Measurements from ENCODE around the gene HS1BP3. TPM values are rescaled to one million over a fixed set of nuclear protein-coding genes. Genes with fewer than 3 reads are reported as not detected.

Gene HS1BP3
- total RNA-seq, 1 experiment from 2014 or later: 19.6 TPM

DNA sequence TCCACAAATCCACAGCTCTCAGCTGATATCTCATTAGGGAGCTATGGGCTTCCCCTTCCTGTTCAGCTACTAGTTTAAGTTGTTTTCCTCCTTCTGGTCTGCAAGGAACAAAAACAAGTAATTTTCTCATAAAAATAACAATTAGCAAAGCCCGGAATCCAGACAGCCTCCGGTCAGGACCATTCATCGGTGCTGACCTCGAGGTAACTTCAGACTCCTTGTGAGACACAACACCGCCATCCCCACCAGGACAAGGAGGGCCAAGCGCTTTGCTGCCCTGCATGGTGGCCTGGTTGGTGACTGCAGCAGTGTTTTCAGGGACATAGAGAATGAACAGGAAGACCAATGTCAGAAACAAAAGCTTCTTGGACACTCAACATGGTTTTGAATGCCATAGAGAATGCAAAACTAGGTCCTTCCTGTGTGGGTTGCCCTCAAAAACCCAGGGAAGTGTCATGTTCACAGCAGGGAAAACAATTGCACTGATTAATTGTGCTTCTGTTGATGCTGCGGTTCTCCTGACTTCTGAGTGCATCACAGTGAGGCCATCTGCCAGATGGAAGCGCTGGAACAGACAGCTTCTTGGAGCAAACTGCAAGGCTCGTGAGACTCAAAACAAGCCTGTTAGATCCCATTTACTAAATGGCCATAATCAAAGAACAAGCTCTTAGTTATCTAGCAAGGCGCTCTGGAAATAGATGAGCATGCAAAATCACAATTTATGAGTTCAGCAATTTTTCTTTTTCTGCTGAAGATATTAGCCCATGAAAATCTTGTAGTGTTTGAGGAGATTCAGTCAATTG is 77.1 kb downstream of the HS1BP3 start:
- no peaks in the 10 kb centered on the region for H3K79me2 ChIP-seq (ENCODE audit: low read length)
- H3K9me2 ChIP-seq (replicated peaks; ENCODE audit: low read length): no peaks in the 10 kb centered on the region
- BruUV-seq (replicated peaks): no TSS peak
- H3K4me1 ChIP-seq (ENCODE audit: insufficient read depth, low read length): peaks cover 37% of the 10 kb centered on the region
- TF ChIP-seq EZH2 (IDR thresholded peaks at IDR 0.05; ENCODE audit: low read length, unreplicated experiment) (no peak), CTCF (conservative IDR thresholded peaks at IDR 0.05; ENCODE audit: low read depth, low read length) (no peak), EZH2phosphoT487 (IDR thresholded peaks at IDR 0.05; ENCODE audit: borderline replicate concordance, low read length) (no peak)
- ATAC-seq (no peak), DNase-seq (no peak)
- no peak overlapping the region for H2AFZ ChIP-seq (ENCODE audit: low read length)
- H3K4me3 ChIP-seq (ENCODE audit: low read length): no peak overlapping the region
- H3K9me3 ChIP-seq (ENCODE audit: low read length): no peaks in the 10 kb centered on the region
- H3K36me3 ChIP-seq (ENCODE audit: low read depth, low read length): no peaks in the 10 kb centered on the region
- H3K4me2 ChIP-seq (ENCODE audit: low read length): no peak overlapping the region
- no peak overlapping the region for H3K9ac ChIP-seq (ENCODE audit: low read length)
- H3F3A ChIP-seq (ENCODE audit: low read length, unreplicated experiment): peaks cover 3% of the 10 kb centered on the region
- no peaks in the 10 kb centered on the region for H4K20me1 ChIP-seq (ENCODE audit: low read length)
- intact Hi-C loops (cut with micrococcal nuclease): no loop called here
- POLR2A ChIA-PET (ENCODE audit: unreplicated experiment): no interaction called here
- CTCF ChIA-PET: interaction anchor here (0.6 kb wide), 1 partner anchor 129 kb away, joined by 3 read pairs; no protein-coding TSS in a partner anchor
- H3K27me3 ChIP-seq (ENCODE audit: low read length): no peaks in the 10 kb centered on the region
- H3K27ac ChIP-seq (ENCODE audit: low read length): no peak overlapping the region

DNA sequence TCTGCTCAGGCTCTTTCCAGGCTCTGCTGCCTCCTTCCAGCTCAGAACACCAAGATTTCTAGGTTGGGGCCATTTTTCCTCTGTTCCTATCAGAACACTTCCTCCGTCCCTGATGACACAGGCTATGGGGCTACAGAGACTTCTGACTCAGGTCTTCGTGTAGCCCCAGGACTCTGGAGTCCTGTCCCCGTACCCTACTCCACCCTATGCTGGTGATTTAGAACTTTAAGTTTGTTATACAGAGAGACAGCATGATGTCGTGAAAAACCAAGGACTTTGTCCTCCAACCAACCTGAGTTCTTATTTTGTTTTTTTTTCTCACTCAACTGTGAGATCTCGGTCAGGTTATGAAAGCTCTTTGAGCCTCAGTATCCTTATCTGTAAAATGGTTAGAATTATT is 78.7 kb downstream of the HS1BP3 start:
- Histone ChIP-seq H4K20me1 (ENCODE audit: low read length) (no peaks in the 10 kb centered on the region), H3K79me2 (ENCODE audit: low read length) (no peaks in the 10 kb centered on the region), H3K4me3 (ENCODE audit: low read length) (no peak overlapping the region), H2AFZ (ENCODE audit: low read length) (no peak overlapping the region), H3K27ac (ENCODE audit: low read length) (no peak overlapping the region), H3K4me1 (ENCODE audit: insufficient read depth, low read length) (peaks cover 29% of the 10 kb centered on the region), H3K27me3 (ENCODE audit: low read length) (no peaks in the 10 kb centered on the region), H3K9me3 (ENCODE audit: low read length) (no peaks in the 10 kb centered on the region), H3K36me3 (ENCODE audit: low read depth, low read length) (no peaks in the 10 kb centered on the region), H3K9ac (ENCODE audit: low read length) (no peak overlapping the region), H3F3A (ENCODE audit: low read length, unreplicated experiment) (no peaks in the 10 kb centered on the region), H3K4me2 (ENCODE audit: low read length) (no peak overlapping the region), H3K9me2 (replicated peaks; ENCODE audit: low read length) (no peaks in the 10 kb centered on the region)
- POLR2A ChIA-PET (ENCODE audit: unreplicated experiment): no interaction called here
- DNase-seq (no peak), ATAC-seq (no peak)
- TF ChIP-seq CTCF (conservative IDR thresholded peaks at IDR 0.05; ENCODE audit: low read depth, low read length) (no peak), EZH2phosphoT487 (IDR thresholded peaks at IDR 0.05; ENCODE audit: borderline replicate concordance, low read length) (no peak), EZH2 (IDR thresholded peaks at IDR 0.05; ENCODE audit: low read length, unreplicated experiment) (no peak)
- CTCF ChIA-PET: no interaction called here
- BruUV-seq (replicated peaks): no TSS peak
- intact Hi-C loops (cut with micrococcal nuclease): no loop called here

GRCh38 chr2:20571644-20572215 is 79.2 kb downstream of the HS1BP3 start:
- CTCF ChIA-PET: no interaction called here
- Histone ChIP-seq H3K27me3 (ENCODE audit: low read length) (no peaks in the 10 kb centered on the region), H3K27ac (ENCODE audit: low read length) (no peak overlapping the region), H3K4me2 (ENCODE audit: low read length) (no peak overlapping the region), H2AFZ (ENCODE audit: low read length) (no peak overlapping the region), H3K4me1 (ENCODE audit: insufficient read depth, low read length) (peaks cover 24% of the 10 kb centered on the region), H3K36me3 (ENCODE audit: low read depth, low read length) (no peaks in the 10 kb centered on the region), H3K4me3 (ENCODE audit: low read length) (no peak overlapping the region), H3K9me3 (ENCODE audit: low read length) (no peaks in the 10 kb centered on the region), H3K79me2 (ENCODE audit: low read length) (no peaks in the 10 kb centered on the region), H3F3A (ENCODE audit: low read length, unreplicated experiment) (no peaks in the 10 kb centered on the region), H3K9ac (ENCODE audit: low read length) (no peak overlapping the region), H3K9me2 (replicated peaks; ENCODE audit: low read length) (no peaks in the 10 kb centered on the region), H4K20me1 (ENCODE audit: low read length) (no peaks in the 10 kb centered on the region)
- TF ChIP-seq EZH2 (IDR thresholded peaks at IDR 0.05; ENCODE audit: low read length, unreplicated experiment): no peak
- BruUV-seq (replicated peaks): no TSS peak
- POLR2A ChIA-PET (ENCODE audit: unreplicated experiment): no interaction called here
- intact Hi-C loops (cut with micrococcal nuclease): no loop called here
- DNase-seq (no peak), ATAC-seq (no peak)

All from PC-3 (cell line).